Hematopoietic multipotent progenitor cell treated with erythropoietin and hydrocortisone succinate and interleukin-3 and kit ligand, for 8 days (in vitro differentiated cells): Measurements from ENCODE around the gene PLPP1.

Experiments
- DNase-seq: peaks from one replicate; pipeline ENCODE4 v3.0.0-alpha.2; 2015

PLPP1 gene

DNA sequence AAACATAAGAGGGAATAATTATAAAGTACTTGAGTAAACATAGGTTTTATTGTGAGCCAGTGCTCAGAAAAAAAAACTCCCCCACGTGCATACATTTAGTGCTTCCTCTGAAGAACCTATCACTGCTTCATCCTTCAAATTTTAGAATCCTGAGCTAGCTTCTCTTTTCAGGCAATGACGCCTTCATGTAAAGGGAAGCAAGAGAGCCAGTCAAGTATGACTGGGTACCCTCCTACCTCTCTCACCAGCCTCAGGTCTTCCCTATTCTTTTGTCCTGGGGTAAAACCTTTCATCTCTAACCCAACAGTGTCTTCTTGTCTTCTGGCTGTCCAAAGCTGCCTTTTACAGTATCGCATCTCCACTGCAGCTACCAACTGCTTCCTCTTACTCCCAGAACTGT is 32.0 kb downstream of the PLPP1 start:
- no peak for DNase-seq

DNA sequence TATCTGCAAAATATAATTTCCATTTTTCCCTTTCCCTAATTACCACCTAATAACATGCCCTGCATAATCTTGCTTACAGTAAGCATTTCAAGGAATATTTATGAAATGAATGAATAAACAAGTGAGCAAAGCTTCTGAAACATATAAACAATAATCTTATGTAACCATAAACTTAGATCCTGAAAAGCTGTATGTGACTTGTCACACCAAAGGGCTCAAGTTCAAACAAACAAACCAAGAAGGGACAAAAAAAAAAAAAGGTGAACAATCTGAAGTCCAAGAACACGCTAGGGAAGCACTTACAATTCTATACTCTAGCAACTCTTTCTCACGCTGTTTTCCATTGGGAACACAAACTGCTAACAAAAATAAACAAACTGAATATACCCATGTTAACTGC is 36.3 kb downstream of the PLPP1 start:
- DNase-seq: no peak

DNA sequence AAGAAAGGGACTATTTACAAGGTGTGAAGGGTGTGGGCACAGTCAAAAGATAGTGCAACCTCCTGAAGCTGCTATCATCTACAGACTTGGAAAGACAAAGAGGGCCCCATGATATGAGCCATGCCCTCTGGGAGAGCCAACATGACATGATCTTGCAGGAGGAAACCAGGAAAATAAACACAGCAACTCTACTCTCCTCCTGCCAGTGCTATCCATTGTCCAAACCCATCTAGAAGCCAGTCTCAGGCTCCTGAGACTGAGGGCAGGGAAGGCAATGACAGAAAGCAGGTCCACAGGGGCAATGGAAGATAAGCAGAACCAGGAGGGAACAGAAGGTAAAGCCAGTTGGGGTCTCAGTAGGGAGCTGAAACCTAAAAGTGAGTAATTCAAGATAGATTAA is 37.1 kb downstream of the PLPP1 start:
- DNase-seq: no peak

GRCh38 chr5:55495216-55495615 is 39.5 kb downstream of the PLPP1 start:
- DNase-seq: no peak

DNA sequence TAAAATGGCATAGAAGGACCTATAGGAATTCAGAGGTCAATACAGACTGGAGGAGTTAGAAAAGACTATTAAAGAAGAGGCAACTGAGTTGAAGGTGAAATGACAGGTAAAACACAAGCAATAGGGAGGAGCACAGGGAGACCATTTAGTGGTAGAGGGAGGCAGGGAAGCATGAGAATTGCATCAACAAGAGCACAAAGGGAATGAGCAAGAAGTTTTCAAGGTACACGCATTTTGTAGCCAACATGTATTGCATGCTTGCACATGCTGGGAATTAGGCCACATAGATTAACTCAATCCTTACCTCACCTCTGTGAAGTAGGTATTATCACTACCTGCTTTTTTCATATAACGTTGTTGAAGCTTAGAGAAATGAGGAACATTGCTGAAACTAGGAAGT is 42.3 kb downstream of the PLPP1 start:
- no peak for DNase-seq

- no peak for DNase-seq
These were observed 49.7 kb downstream of the PLPP1 start for GRCh38 chr5:55485073-55485472.

- DNase-seq: no peak
These were observed 50.2 kb downstream of the PLPP1 start for GRCh38 chr5:55484531-55484930.

GRCh38 chr5:55483885-55484284 is 50.9 kb downstream of the PLPP1 start:
- DNase-seq: no peak

GRCh38 chr5:55481293-55481855 is 53.4 kb downstream of the PLPP1 start:
- DNase-seq: no peak

GRCh38 chr5:55480781-55481180 is 54.0 kb downstream of the PLPP1 start:
- no peak for DNase-seq

GRCh38 chr5:55472642-55473041 is 62.1 kb downstream of the PLPP1 start:
- no peak for DNase-seq

- no peak for DNase-seq
These were observed 63.3 kb downstream of the PLPP1 start for GRCh38 chr5:55471468-55471867.

- no peak for DNase-seq
These were observed 64.5 kb downstream of the PLPP1 start for GRCh38 chr5:55470282-55470681.

- no peak for DNase-seq
These were observed 64.9 kb downstream of the PLPP1 start for GRCh38 chr5:55469839-55470238.

GRCh38 chr5:55467862-55468551 is 66.8 kb downstream of the PLPP1 start:
- DNase-seq: no peak

DNA sequence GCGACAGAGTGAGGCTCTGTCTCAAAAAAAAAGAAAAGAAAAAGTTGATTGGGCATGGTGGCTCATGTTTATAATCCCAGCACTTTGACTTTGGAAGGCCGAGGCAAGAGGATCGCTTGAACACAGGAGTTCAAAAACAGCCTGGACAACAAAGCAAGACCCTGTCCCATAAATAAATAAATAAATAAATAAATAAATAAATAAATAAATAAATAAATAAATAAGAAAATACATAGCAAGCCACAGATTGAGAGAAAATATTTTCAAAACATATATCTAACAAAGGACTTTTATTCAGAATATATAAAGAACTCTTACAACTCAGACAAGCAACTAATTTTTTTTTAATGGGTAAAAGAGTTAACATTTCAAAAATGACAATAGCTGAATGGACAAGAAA is 71.2 kb downstream of the PLPP1 start:
- DNase-seq: no peak

DNA sequence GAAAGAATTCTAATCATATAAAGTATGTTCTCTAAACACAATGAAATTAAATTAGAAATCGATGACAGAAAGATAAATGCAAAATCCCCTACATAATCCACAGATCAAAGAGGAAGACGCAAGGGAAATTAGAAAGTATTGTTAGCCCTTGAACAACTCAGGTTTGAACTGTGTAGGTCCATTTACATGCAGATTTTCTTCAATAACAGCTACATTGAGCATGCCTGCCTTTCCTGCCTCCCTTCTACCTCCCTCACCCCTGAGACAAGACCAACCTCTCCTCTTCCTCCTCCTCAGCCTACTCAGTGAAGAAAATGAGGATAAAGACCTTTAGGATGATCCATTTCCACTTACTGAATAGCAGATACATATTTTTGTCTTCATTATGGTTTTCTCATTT is 75.2 kb downstream of the PLPP1 start:
- no peak for DNase-seq

- DNase-seq: no peak
These were observed 78.4 kb downstream of the PLPP1 start for GRCh38 chr5:55456216-55456895.

DNA sequence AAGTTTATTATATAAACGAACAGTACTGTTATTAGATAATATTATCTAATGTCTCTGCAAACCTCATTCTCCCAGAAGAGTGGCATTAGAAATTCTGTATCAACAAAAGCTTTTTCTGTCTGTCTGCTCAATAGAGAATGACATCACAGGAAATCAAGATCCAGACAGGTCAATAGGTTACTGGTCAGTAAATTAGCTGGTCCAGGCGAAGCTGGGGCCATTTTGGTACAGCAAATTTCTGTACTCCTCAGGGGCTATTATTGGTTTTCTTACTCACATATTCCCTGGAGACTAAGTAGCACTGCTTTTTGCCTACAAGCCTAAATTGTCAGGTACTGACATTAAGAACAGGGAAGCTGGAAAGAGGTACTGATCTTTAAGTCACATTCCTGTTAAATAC is 80.5 kb downstream of the PLPP1 start:
- no peak for DNase-seq

GRCh38 chr5:55453211-55453610 is 81.6 kb downstream of the PLPP1 start:
- DNase-seq: no peak

GRCh38 chr5:55451976-55452375 is 82.8 kb downstream of the PLPP1 start:
- DNase-seq: no peak

GRCh38 chr5:55450050-55450765 is 84.6 kb downstream of the PLPP1 start:
- no peak for DNase-seq

GRCh38 chr5:55446640-55447351 is 88.0 kb downstream of the PLPP1 start:
- DNase-seq: no peak
